ENCODE results near the gene FOXL3.

FOXL3 gene

DNA sequence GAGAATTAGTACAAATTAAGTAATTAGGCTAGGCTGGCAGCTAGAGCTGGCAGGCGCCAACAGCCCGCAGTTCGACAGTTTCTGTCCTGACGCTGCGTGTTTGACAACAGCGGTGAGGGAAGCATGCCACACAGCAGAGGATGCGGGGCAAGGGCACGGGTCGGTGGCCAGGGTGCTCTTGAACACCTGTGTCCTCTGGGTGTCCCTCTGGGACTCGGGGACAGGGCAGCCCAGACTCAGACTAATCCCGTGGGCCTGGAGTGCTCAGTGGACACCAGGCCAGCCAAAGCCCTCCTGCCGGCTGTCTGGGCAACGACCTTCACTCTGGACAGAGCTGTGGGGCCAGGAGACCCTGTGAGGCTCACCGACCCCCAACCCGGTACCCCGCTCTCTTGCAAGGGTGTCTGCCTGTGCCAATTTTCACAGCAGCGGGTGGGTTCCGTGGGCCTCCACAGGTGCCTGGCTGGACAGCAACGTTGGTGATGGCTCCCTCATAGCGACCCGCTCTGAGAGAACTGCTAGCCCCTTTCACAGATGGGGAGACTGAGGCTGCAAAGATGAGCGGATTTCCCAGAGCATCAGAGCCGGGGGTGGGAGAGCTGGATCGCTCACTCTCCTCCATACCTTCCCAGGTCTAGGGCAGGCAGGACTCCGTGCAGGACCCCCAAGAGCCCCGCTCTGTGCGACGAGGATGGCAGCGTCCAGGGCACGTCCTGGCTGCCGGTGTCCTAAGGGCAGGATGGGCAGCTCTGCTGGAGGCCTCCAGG, 48.5 kb downstream of the FOXL3 start:
- DNase-seq (ENCODE audit: low spot score) = no peak

- no peak for DNase-seq (ENCODE audit: low spot score)
These were observed 49.0 kb downstream of the FOXL3 start for GRCh38 chr7:339062-339342.

DNA sequence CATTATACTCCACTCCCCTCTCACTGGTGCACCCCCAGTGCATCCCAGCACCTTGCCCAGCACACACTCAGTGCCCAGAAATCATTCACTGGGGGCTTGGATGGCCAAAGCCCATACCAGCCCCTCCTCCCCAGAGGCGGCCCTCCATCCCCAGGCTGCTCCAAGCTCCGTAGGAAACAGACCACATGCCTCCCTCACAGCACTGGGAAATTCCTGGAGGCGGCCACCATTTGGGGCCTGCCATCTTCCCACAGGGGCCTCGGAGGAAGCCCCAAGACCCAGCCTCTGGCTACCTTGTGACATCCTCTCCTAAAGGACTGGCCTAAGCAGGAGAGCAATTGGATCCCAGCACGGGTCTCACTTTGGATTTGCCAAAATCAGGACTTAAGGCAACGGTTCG, 49.7 kb downstream of the FOXL3 start:
- no peak for DNase-seq (ENCODE audit: low spot score)

GRCh38 chr7:340200-340937, 50.4 kb downstream of the FOXL3 start:
- no peak for DNase-seq (ENCODE audit: low spot score)

Data from SW480 (cell line).